ENCODE results near the gene ATXN10.

The ATXN10 gene

GRCh38 chr22:45878051-45878781 is 206.6 kb downstream of the ATXN10 start:
- DNase-seq (ENCODE audit: low spot score): no peak

GRCh38 chr22:45878901-45879551 is 207.4 kb downstream of the ATXN10 start:
- no peak for DNase-seq (ENCODE audit: low spot score)

DNA sequence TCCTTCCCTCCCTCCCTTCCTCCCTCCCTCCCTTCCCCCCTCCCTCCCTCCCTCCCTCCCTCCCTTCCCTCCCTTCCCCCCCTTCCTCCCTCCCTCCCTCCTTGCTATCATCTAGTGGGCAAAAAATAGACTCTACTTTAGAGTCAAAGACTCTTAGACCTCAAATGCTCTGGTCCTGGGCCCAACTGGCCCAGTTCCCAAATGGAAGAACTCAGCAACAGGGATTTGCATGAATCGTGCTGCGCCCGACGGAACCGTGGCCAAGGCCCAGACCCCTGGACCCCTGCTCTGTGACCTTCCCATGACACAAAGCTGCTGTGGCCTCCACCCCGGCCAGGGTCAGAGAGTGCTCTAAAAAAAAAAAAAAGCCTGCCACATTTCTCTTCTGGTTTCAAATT is 207.9 kb downstream of the ATXN10 start:
- no peak for DNase-seq (ENCODE audit: low spot score)

DNA sequence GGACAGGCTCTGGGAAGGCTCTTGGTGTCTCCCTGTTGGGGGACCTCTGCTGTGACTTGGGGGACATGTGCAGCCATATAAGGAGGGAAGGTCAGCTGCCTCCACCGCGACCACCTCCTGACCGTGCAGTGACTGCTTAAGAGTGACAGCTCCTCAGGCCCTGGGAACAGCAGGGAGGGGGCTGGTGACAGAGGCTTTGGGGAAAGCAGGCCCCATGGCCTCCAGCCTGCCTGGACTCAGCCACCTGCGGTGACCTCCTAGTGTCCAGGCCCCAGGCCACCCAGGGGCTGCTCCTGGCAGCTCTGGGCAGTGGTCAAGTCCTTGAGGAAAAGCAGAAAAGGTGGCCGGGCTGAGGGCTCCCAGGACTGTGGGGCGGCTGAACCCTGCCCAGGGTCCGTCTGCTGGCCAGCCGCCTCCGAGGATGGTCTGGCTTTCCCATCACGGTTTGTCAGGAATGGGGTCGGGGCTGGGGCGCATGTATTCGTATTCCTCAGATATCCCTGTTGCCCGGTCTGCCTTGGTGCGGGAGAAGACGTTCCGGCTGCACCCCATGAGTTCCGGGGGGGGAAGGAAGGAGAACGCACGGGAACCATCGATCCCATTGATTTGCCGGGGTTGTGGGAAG is 208.6 kb downstream of the ATXN10 start:
- DNase-seq (ENCODE audit: low spot score): no peak

- peak; percentile 32 for DNase-seq (ENCODE audit: low spot score)
Observed at GRCh38 chr22:45880716-45881523, 209.3 kb downstream of the ATXN10 start.

- DNase-seq (ENCODE audit: low spot score): no peak
Observed at GRCh38 chr22:45881524-45881875, 209.9 kb downstream of the ATXN10 start.

DNA sequence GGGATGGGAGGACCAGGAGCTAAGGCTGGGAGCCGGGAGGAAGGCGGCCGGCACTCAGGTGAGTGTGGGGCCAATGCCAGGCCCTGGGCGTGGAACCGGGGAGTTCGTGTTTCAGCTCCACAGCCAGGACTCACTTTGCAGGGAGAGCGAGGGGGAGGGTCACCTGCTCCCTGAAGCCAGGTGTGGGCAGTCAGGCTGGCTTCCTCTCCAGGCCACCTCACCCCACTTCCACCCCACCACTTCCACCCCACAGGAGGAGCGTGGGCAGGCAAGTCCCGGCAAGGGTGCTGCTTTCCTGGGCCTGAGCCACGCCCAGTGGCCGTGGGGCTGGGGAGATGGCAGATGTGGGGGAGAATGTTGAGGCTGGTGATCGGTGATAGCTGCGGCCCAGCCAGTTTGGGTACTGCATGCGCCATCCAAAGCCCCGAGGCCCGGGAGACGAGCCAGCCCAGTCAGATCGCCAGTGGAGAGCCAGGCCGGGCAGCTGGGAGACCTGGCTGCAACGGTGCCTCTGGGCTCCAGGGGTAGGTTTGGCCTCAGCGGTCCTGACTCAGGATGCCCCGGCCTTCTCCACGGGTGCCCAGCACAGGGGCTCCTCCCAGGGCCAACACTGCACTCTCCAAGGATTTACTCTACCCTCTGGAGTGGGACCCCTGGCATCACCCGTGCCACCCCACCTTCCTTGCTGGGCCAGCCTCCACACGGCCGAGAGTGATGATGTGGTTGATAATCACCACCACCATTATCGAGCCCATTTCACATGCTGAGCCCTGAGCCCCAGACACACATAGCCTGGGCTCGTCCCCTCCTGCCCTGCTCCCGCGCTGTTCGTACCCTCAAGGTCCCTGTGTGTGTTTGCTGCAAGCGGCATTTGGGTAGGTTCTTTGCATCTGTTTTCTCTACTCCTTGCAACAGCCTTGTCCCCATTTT is 211.5 kb downstream of the ATXN10 start:
- no peak for DNase-seq (ENCODE audit: low spot score)

GRCh38 chr22:45883811-45884170 is 212.2 kb downstream of the ATXN10 start:
- DNase-seq (ENCODE audit: low spot score): no peak

DNA sequence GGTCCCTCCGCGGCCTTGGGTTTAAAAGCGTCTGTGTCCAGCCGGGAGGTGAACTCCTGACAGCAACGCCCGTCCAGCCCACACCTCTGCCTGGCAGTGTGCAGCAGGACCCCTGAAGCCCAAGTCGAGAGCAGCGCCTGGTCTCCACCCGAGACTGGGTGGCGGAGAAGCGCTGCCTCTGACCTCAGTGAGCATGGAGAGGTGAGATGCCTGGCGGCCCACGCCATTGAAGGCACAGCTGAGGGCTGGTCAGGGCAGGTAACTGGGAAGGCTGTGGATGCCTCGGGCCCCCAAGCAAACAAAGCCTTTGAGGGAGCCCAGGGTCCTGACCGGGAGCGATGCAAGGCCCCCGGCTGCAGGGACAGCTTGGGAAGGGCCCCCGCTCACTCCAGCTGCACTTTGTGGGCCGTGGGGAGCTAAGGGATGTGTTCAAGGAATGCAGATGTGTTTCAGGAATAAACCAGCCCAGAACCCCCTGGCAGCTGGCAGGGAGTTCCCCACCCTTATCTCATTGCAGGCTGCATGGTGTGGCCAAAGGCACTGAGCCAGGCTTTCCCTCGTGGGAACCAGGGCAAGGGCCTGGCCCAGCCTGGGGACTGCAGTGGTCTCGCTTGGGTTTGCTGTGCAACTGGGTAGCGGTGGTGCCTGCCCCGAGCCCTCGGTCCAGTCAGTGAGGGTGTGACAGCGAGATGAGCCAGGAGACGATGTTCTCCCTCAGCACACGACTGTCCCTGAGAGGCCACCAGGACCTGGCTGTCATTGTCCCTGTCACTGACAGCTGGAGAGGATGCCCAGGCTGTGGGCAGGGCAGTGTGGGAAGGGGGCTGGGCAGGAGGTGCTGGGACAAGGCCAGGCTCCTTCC is 212.8 kb downstream of the ATXN10 start:
- DNase-seq (ENCODE audit: low spot score): no peak

DNA sequence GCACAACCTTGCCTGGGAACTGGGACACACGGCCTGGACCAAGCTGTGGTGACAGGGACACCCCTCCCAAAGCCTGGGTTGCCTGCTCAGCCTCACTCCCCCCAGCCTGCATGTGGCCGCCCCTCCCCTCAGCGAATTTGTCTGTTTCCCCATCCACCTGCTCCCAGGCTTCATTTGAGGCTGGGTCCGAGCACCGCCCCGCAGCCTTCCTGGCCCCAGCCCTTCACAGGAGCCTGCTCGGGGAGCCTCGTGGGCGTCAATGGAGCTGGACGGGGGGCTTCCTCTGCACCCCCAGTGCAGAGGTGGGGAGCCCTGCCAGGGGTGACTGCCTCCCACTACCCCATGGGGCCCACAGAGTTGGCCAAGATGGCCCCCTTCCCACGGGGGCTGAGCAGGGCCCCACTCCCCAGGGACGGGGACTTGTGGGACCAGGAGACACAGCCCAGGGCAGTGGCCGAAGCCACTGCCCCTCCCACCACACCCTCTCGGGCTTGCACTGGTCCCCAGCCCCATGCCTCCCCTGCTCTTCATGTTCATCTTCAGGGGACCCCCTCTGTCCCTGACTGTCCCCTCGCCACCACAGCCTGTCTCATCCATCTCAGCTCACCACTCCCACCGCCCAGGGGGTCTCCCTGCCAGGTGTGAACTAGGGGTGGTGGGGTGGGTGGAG is 213.7 kb downstream of the ATXN10 start:
- DNase-seq (ENCODE audit: low spot score): no peak

GRCh38 chr22:45885941-45886395 is 214.3 kb downstream of the ATXN10 start:
- peak; percentile 39 for DNase-seq (ENCODE audit: low spot score)

DNA sequence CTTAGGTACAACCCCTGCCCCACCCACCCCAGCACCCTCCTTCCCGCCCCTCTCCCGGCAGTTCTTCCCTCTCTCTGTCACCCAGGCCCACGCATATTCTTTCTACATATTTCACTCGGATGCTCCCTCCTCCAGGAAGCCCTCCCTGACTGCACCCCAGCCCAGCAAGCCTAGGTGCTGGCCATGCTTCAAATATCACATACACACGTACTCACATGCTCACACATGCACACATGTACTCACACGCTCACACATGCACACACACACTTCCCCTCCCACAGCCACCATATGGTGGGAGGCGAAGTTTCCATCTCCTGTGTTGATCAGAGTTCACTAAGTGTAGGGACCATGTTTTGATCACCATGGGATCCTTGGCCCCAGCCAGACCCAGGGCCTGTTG is 214.9 kb downstream of the ATXN10 start:
- no peak for DNase-seq (ENCODE audit: low spot score)

DNA sequence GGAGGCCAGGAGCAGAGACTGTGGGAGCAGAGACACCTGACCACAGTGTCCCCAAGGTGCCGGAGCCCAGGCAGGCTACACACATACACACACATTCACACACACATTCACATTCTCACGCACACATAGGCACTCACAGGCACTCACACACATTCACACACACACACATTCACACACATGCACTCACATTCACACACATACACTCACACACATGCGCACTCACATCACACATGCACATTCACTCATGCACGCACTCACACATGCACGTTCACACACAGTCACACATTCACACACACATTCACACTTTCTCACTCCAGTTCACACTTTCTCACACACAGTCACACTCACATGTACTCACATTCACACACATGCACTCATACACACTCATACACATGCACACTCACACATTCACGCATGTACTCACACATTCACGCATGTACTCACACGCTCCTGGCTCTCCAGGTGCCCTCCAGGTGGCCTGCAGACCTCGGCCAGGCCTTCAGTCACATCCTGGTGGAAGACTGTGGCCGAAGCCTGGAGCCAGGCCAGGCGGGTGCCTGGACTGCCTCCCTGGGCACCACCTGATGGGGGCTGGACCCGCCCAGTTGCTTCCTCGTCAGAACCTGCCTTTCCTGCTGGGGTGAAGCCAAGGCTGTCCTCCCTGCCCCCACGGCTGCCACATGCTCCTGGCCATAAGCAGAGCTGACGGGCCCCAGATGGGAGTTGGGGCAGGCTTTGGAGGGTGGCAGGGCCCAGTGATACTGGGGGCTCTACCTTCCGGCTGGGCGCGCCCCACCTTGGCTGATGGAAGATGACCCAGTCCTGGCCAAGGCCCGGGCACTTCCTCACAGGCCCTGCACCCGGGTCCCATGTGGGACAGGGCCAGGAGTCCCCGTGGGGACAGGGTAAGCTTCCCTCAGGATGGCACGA is 215.8 kb downstream of the ATXN10 start:
- DNase-seq (ENCODE audit: low spot score): no peak

- no peak for DNase-seq (ENCODE audit: low spot score)
Observed at GRCh38 chr22:45888221-45889092, 216.8 kb downstream of the ATXN10 start.

DNA sequence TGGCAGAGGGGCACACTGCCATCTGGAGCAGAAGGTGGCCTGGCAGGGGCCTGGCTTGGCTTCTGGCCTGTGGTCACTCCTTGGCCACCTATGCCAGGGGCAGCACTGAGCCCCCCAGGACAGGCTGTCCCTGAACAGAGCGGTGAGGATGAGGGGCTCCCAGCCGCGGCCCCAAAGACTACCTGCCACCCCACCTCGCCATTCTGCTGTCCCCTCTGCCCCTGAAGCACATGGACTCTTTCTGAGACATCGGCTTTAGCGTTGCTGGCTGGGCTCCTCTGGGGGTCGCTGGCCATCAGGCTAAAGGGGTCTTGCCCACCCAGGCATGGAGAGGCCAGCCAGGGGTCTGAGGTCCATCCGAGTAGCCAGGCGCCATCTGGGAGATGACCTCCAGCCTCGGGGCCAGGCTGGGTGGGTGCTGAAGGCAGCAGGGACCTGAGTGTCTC is 217.5 kb downstream of the ATXN10 start:
- no peak for DNase-seq (ENCODE audit: low spot score)

- no peak for DNase-seq (ENCODE audit: low spot score)
Observed at GRCh38 chr22:45889539-45890350, 218.1 kb downstream of the ATXN10 start.

DNA sequence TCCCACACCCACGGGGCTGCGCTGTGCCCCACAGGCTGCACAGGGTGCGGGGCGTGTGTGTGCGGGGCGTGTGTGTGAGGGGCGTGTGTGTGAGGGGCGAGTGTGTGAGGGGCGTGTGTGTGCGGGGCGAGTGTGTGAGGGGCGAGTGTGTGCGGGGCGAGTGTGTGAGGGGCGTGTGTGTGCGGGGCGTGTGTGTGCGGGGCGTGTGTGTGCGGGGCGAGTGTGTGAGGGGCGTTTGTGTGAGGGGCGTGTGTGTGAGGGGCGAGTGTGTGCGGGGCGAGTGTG is 218.7 kb downstream of the ATXN10 start:
- no peak for DNase-seq (ENCODE audit: low spot score)
